ENCODE data around the gene CEL.
A peak's percentile ranks its signal among the peaks of the same experiment; 100 is the strongest.

CEL gene

GRCh38 chr9:133103987-133104505 lies 42.3 kb downstream of the CEL start:
- DNase-seq (ENCODE audit: low read depth in 2 of 2): no peak

- DNase-seq (ENCODE audit: low read depth in 2 of 2): no peak
Measured at GRCh38 chr9:133104718-133105460, 43.1 kb downstream of the CEL start.

- no peak for DNase-seq (ENCODE audit: low read depth in 2 of 2)
Measured at GRCh38 chr9:133105461-133105770, 43.6 kb downstream of the CEL start.

GRCh38 chr9:133106511-133107244 lies 44.9 kb downstream of the CEL start:
- no peak for DNase-seq (ENCODE audit: low read depth in 2 of 2)

- no peak for DNase-seq (ENCODE audit: low read depth in 2 of 2)
Measured at GRCh38 chr9:133107245-133107722, 45.5 kb downstream of the CEL start.

GRCh38 chr9:133107961-133108793 lies 46.4 kb downstream of the CEL start:
- no peak for DNase-seq (ENCODE audit: low read depth in 2 of 2)

- no peak for DNase-seq (ENCODE audit: low read depth in 2 of 2)
Measured at GRCh38 chr9:133108794-133109641, 47.2 kb downstream of the CEL start.

- no peak for DNase-seq (ENCODE audit: low read depth in 2 of 2)
Measured at GRCh38 chr9:133109931-133110650, 48.3 kb downstream of the CEL start.

GRCh38 chr9:133111808-133112662 lies 50.3 kb downstream of the CEL start:
- DNase-seq (ENCODE audit: low read depth in 2 of 2): no peak

GRCh38 chr9:133112663-133113026 lies 50.9 kb downstream of the CEL start:
- no peak for DNase-seq (ENCODE audit: low read depth in 2 of 2)

GRCh38 chr9:133113163-133113948 lies 51.6 kb downstream of the CEL start:
- DNase-seq (ENCODE audit: low read depth in 2 of 2): no peak

- DNase-seq (ENCODE audit: low read depth in 2 of 2): no peak
Measured at GRCh38 chr9:133113949-133114885, 52.4 kb downstream of the CEL start.

GRCh38 chr9:133114886-133115603 lies 53.3 kb downstream of the CEL start:
- DNase-seq (ENCODE audit: low read depth in 2 of 2): no peak

GRCh38 chr9:133115604-133116345 lies 54.0 kb downstream of the CEL start:
- DNase-seq (ENCODE audit: low read depth in 2 of 2): peak in 1 of 2 donors; percentile 46

- no peak for DNase-seq (ENCODE audit: low read depth in 2 of 2)
Measured at GRCh38 chr9:133116346-133117231, 54.8 kb downstream of the CEL start.

All from stimulated activated CD8-positive, alpha-beta memory T cell treated with anti-CD3 and anti-CD28 coated beads, Interleukin-15, amount 100 ng/mL, for 4 hours (primary cell).